Activated CD4-positive, alpha-beta memory T cell treated with anti-CD3 and anti-CD28 coated beads for 36 hours (primary cell): ENCODE measurements around the gene PTPRC. TPM values are rescaled to one million over a fixed set of nuclear protein-coding genes. Genes with fewer than 3 reads are reported as not detected.

Experiments used
- CTCF ChIA-PET: fragments of 350-600 bp; sonication (Branson Sonifier 250); formaldehyde crosslinking; loops from one replicate; lab custom pipeline; 2021; ENCODE audit warnings: antibody characterized with exemption, inconsistent platforms; lab: Charles Lee
- POLR2A ChIA-PET: fragments of 350-600 bp; sonication (Branson Sonifier 250); formaldehyde crosslinking; loops from one replicate; lab custom pipeline; 2021; ENCODE audit warnings: antibody characterized with exemption; lab: Charles Lee
- DNase-seq: peaks from one replicate; pipeline ENCODE4 v3.0.0-alpha.2; 2020
- H3K27ac Mint-ChIP-seq: one replicate; pipeline ENCODE4 v1.8.0; 2021; ENCODE audit warnings: mixed read lengths
- H3K27me3 Mint-ChIP-seq: one replicate; pipeline ENCODE4 v1.8.0; 2021; ENCODE audit warnings: mixed read lengths
- H3K36me3 Mint-ChIP-seq: one replicate; pipeline ENCODE4 v1.8.0; 2021; ENCODE audit warnings: mixed read lengths
- H3K4me1 Mint-ChIP-seq: one replicate; pipeline ENCODE4 v1.8.0; 2021; ENCODE audit warnings: low read depth, mixed read lengths
- H3K4me3 Mint-ChIP-seq: one replicate; pipeline ENCODE4 v1.8.0; 2021; ENCODE audit warnings: mild to moderate bottlenecking, mixed read lengths
- H3K9me3 Mint-ChIP-seq: one replicate; pipeline ENCODE4 v1.8.0; 2021; ENCODE audit warnings: mixed read lengths
- intact Hi-C: fragments of 100-400 bp; cut with micrococcal nuclease; formaldehyde crosslinking; loops from one replicate; pipeline ENCODE4 v1.15.1; 2023
- total RNA-seq, 2 experiments: library from RNA; stranded (reverse); gene quantifications; one replicate each; pipeline ENCODE4 v1.2.3, GENCODE V29; 2021

The PTPRC gene
- total RNA-seq, 2 experiments from 2014 or later: 495 to 503 TPM

GRCh38 chr1:198605406-198605805, 33.4 kb upstream of the PTPRC start:
- DNase-seq: no peak
- Mint-ChIP-seq H3K4me1 (peaks cover 62% of the 10 kb centered on the region), H3K36me3 (peaks cover 13% of the 10 kb centered on the region), H3K27ac (no peak overlapping the region), H3K4me3 (no peak overlapping the region), H3K27me3 (no peaks in the 10 kb centered on the region), H3K9me3 (no peaks in the 10 kb centered on the region)
- ChIA-PET POLR2A (interaction anchor here (1.2 kb wide), 1 partner anchor 14 kb away, joined by 4 read pairs; no protein-coding TSS in a partner anchor), CTCF (no interaction called here)
- intact Hi-C loops: loop anchor here (10.0 kb wide), 1 partner anchor 241 kb away; no protein-coding TSS in a partner anchor

GRCh38 chr1:198606020-198606438, 32.8 kb upstream of the PTPRC start:
- peaks cover 7% of the 10 kb centered on the region for H3K36me3 Mint-ChIP-seq
- intact Hi-C loops: loop anchor here (10.0 kb wide), 1 partner anchor 241 kb away; no protein-coding TSS in a partner anchor
- CTCF ChIA-PET: interaction anchor here (0.8 kb wide), 1 partner anchor 16 kb away, joined by 3 read pairs; no protein-coding TSS in a partner anchor
- peaks cover 62% of the 10 kb centered on the region for H3K4me1 Mint-ChIP-seq
- no peaks in the 10 kb centered on the region for H3K27me3 Mint-ChIP-seq
- POLR2A ChIA-PET: interaction anchor here (1.2 kb wide), 1 partner anchor 13 kb away, joined by 4 read pairs; no protein-coding TSS in a partner anchor
- H3K27ac Mint-ChIP-seq: no peak overlapping the region
- no peak overlapping the region for H3K4me3 Mint-ChIP-seq
- DNase-seq: no peak
- no peaks in the 10 kb centered on the region for H3K9me3 Mint-ChIP-seq

- Mint-ChIP-seq H3K4me1 (peaks cover 61% of the 10 kb centered on the region), H3K27me3 (no peaks in the 10 kb centered on the region), H3K4me3 (no peak overlapping the region), H3K9me3 (no peaks in the 10 kb centered on the region), H3K36me3 (peaks cover 4% of the 10 kb centered on the region), H3K27ac (no peak overlapping the region)
- CTCF ChIA-PET: no interaction called here
- intact Hi-C loops: loop anchor here (10.0 kb wide), 1 partner anchor 243 kb away; no protein-coding TSS in a partner anchor
- no peak for DNase-seq
- POLR2A ChIA-PET: no interaction called here
Measured at GRCh38 chr1:198607714-198608113, 31.1 kb upstream of the PTPRC start.

GRCh38 chr1:198610362-198610761, 28.5 kb upstream of the PTPRC start:
- H3K9me3 Mint-ChIP-seq: no peaks in the 10 kb centered on the region
- H3K36me3 Mint-ChIP-seq: peaks cover 7% of the 10 kb centered on the region
- H3K27me3 Mint-ChIP-seq: no peaks in the 10 kb centered on the region
- peak overlapping the region; percentile 79 for H3K4me3 Mint-ChIP-seq
- CTCF ChIA-PET: interaction anchor here (1.3 to 3.3 kb wide), 3 partner anchors 11 to 91 kb away, joined by 6 to 20 read pairs (median 10); no protein-coding TSS in a partner anchor
- peak overlapping the region; percentile 97 for H3K27ac Mint-ChIP-seq
- intact Hi-C loops: loop anchor here (2.0 to 5.0 kb wide), 2 partner anchors 90 to 327 kb away; no protein-coding TSS in a partner anchor
- POLR2A ChIA-PET: interaction anchor here (0.6 to 2.7 kb wide), 15 partner anchors 8 to 849 kb away, joined by 3 to 22 read pairs (median 4); partner anchors contain the start of gene PTPRC
- H3K4me1 Mint-ChIP-seq: peaks cover 63% of the 10 kb centered on the region
- DNase-seq: no peak

GRCh38 chr1:198611219-198611618, 27.6 kb upstream of the PTPRC start:
- H3K9me3 Mint-ChIP-seq: no peaks in the 10 kb centered on the region
- no peak for DNase-seq
- peak overlapping the region; percentile 79 for H3K4me3 Mint-ChIP-seq
- H3K27ac Mint-ChIP-seq: peak overlapping the region; percentile 97
- CTCF ChIA-PET: interaction anchor here (1.0 to 3.3 kb wide), 4 partner anchors 9 to 92 kb away, joined by 3 to 20 read pairs (median 8); no protein-coding TSS in a partner anchor
- intact Hi-C loops: loop anchor here (1.0 to 5.0 kb wide), 4 partner anchors 9 to 326 kb away; no protein-coding TSS in a partner anchor
- H3K36me3 Mint-ChIP-seq: peaks cover 8% of the 10 kb centered on the region
- POLR2A ChIA-PET: interaction anchor here (0.7 to 2.7 kb wide), 15 partner anchors 8 to 91 kb away, joined by 3 to 22 read pairs (median 4); partner anchors contain the start of gene PTPRC
- no peaks in the 10 kb centered on the region for H3K27me3 Mint-ChIP-seq
- H3K4me1 Mint-ChIP-seq: peaks cover 63% of the 10 kb centered on the region

- intact Hi-C loops: loop anchor here (1.0 to 5.0 kb wide), 2 partner anchors 27 to 325 kb away; partner anchors contain the start of gene PTPRC
- ChIA-PET POLR2A (interaction anchor here (1.1 to 1.4 kb wide), 3 partner anchors 9 to 26 kb away, joined by 3 to 4 read pairs (median 3); partner anchors contain the start of gene PTPRC), CTCF (interaction anchor here (0.9 kb wide), 1 partner anchor 25 kb away, joined by 3 read pairs; no protein-coding TSS in a partner anchor)
- H3K27ac Mint-ChIP-seq: peak overlapping the region; percentile 97
- peaks cover 8% of the 10 kb centered on the region for H3K36me3 Mint-ChIP-seq
- H3K4me1 Mint-ChIP-seq: peaks cover 71% of the 10 kb centered on the region
- H3K4me3 Mint-ChIP-seq: peak overlapping the region; percentile 79
- no peak for DNase-seq
- no peaks in the 10 kb centered on the region for H3K9me3 Mint-ChIP-seq
- no peaks in the 10 kb centered on the region for H3K27me3 Mint-ChIP-seq
Measured at GRCh38 chr1:198612471-198613260, 26.2 kb upstream of the PTPRC start.

- Mint-ChIP-seq H3K27ac (peak overlapping the region; percentile 20), H3K4me1 (peaks cover 81% of the 10 kb centered on the region), H3K4me3 (no peak overlapping the region), H3K27me3 (no peaks in the 10 kb centered on the region), H3K36me3 (peaks cover 4% of the 10 kb centered on the region), H3K9me3 (no peaks in the 10 kb centered on the region)
- DNase-seq: no peak
- CTCF ChIA-PET: no interaction called here
- POLR2A ChIA-PET: no interaction called here
- intact Hi-C loops: no loop called here
Measured at GRCh38 chr1:198617406-198617805, 21.4 kb upstream of the PTPRC start.

GRCh38 chr1:198619375-198620140, 19.3 kb upstream of the PTPRC start:
- peak overlapping the region; percentile 94 for H3K27ac Mint-ChIP-seq
- intact Hi-C loops: loop anchor here (1.0 to 2.0 kb wide), 5 partner anchors 17 to 843 kb away; no protein-coding TSS in a partner anchor
- POLR2A ChIA-PET: interaction anchor here (0.9 to 5.2 kb wide), 12 partner anchors 9 to 99 kb away, joined by 3 to 61 read pairs (median 4); partner anchors contain the start of gene PTPRC

GRCh38 chr1:198620218-198620617, 18.6 kb upstream of the PTPRC start:
- intact Hi-C loops: loop anchor here (2.0 kb wide), 2 partner anchors 37 to 843 kb away; no protein-coding TSS in a partner anchor
- Mint-ChIP-seq H3K27ac (peak overlapping the region; percentile 94), H3K36me3 (peaks cover 1% of the 10 kb centered on the region), H3K27me3 (no peaks in the 10 kb centered on the region), H3K4me1 (peaks cover 87% of the 10 kb centered on the region), H3K9me3 (no peaks in the 10 kb centered on the region), H3K4me3 (peak overlapping the region; percentile 74)
- ChIA-PET POLR2A (interaction anchor here (0.9 to 5.2 kb wide), 14 partner anchors 9 to 100 kb away, joined by 3 to 61 read pairs (median 4); partner anchors contain the start of gene PTPRC), CTCF (interaction anchor here (0.7 to 4.5 kb wide), 11 partner anchors 10 to 101 kb away, joined by 3 to 20 read pairs (median 6); partner anchors contain the start of gene PTPRC)
- DNase-seq: no peak

More at GRCh38 chr1:198619375-198620140, 19.3 kb upstream of the PTPRC start:
- Mint-ChIP-seq H3K4me3 (peak overlapping the region; percentile 74), H3K4me1 (peaks cover 84% of the 10 kb centered on the region), H3K27me3 (no peaks in the 10 kb centered on the region), H3K9me3 (no peaks in the 10 kb centered on the region), H3K36me3 (peaks cover 1% of the 10 kb centered on the region)
- DNase-seq: peak; percentile 67
- CTCF ChIA-PET: interaction anchor here (0.8 to 4.5 kb wide), 8 partner anchors 9 to 101 kb away, joined by 3 to 20 read pairs (median 6); partner anchors contain the start of gene PTPRC

GRCh38 chr1:198620951-198621824, 17.7 kb upstream of the PTPRC start:
- peak; percentile 84 for DNase-seq
- peak overlapping the region; percentile 74 for H3K4me3 Mint-ChIP-seq
- H3K27me3 Mint-ChIP-seq: no peaks in the 10 kb centered on the region
- H3K9me3 Mint-ChIP-seq: no peaks in the 10 kb centered on the region
- no peaks in the 10 kb centered on the region for H3K36me3 Mint-ChIP-seq
- CTCF ChIA-PET: interaction anchor here (0.5 to 4.5 kb wide), 12 partner anchors 8 to 508 kb away, joined by 3 to 20 read pairs (median 6); partner anchors contain the start of gene PTPRC
- peak overlapping the region; percentile 94 for H3K27ac Mint-ChIP-seq
- POLR2A ChIA-PET: interaction anchor here (0.8 to 5.2 kb wide), 17 partner anchors 8 to 101 kb away, joined by 3 to 61 read pairs (median 4); partner anchors contain the start of gene PTPRC
- peaks cover 87% of the 10 kb centered on the region for H3K4me1 Mint-ChIP-seq
- intact Hi-C loops: loop anchor here (1.0 to 2.0 kb wide), 5 partner anchors 10 to 844 kb away; partner anchors contain the start of gene PTPRC
